HepG2 (cell line): ENCODE measurements around the gene TUBB8B. TPM values are rescaled to one million over a fixed set of nuclear protein-coding genes. Genes with fewer than 3 reads are reported as not detected.
"Not testable (repeated sequence)": the region's sequence is repeated elsewhere in the genome, so short reads cannot be mapped to it uniquely, and the experiment has no call there.

ENCODE experiments used
- ATAC-seq: fragments of 200-7000 bp; cut with Tn5 transposase; 3 replicates; pipeline ENCODE4 v1.9.1; 2020; ENCODE audit warnings: mild to moderate bottlenecking, moderate library complexity
- BruUV-seq: library from RNA; stranded (reverse); fragments of 400-500 nt; replicated peaks from 2 replicates; lab custom pipeline; 2021; lab: Mats Ljungman, UMichigan
- CTCF ChIA-PET: fragments of 300-600 bp; formaldehyde crosslinking; extraction: SDS; loops from one replicate; lab custom pipeline; 2021; ENCODE audit warnings: low total read pairs, inconsistent platforms, low intra/inter-chr PET ratio; lab: Yijun Ruan, JAX
- POLR2A ChIA-PET: fragments of 350-600 bp; sonication (Branson Sonifier 250); formaldehyde crosslinking; loops from one replicate; lab custom pipeline; 2020; ENCODE audit warnings: antibody characterized with exemption, inconsistent platforms; lab: Yijun Ruan, JAX
- DNase-seq: peaks from one replicate; pipeline ENCODE4 v3.0.0-alpha.2; 2015; ENCODE audit warnings: low spot score
- FAIRE-seq: peaks from 3 replicates; lab custom pipeline; 2011; peaks lifted over from hg19 to GRCh38; lab: Jason Lieb, UNC
- H2AFZ ChIP-seq: one replicate; pipeline ENCODE4 v1.6.1; 2011; ENCODE audit warnings: low read length, inconsistent platforms
- H3K27ac ChIP-seq: fragments of 300-600 bp; 3 replicates; pipeline ENCODE4 v1.8.0; 2011; ENCODE audit warnings: mixed run types, mild to moderate bottlenecking, mixed read lengths, low read length, inconsistent platforms; ENCODE audit not compliant: insufficient read depth; ENCODE audit errors: extremely low read length
- H3K27me3 ChIP-seq, 2 experiments: fragments of 200-600 bp in 1 of 2; 2 replicates in 1 of 2; 3 replicates in 1 of 2; pipeline versions ENCODE4 v1.6.0 to v1.8.0; 2011; ENCODE audit warnings: low read length in 2 of 2, mild to moderate bottlenecking in 2 of 2, moderate library complexity in 2 of 2, inconsistent platforms in 1 of 2; ENCODE audit not compliant: insufficient read depth in 2 of 2, control insufficient read depth in 1 of 2
- H3K36me3 ChIP-seq, 2 experiments: fragments of 200-600 bp in 1 of 2; replicated peaks in 1 of 2; 2 replicates in 1 of 2; 3 replicates in 1 of 2; pipeline versions ENCODE4 v1.5.1 to v1.8.0; 2011; ENCODE audit warnings: low read length in 2 of 2, inconsistent platforms in 1 of 2; ENCODE audit not compliant: insufficient read depth in 2 of 2, control insufficient read depth in 1 of 2
- H3K4me1 ChIP-seq: 2 replicates; pipeline ENCODE4 v1.5.1; 2012; ENCODE audit warnings: low read length, inconsistent platforms; ENCODE audit not compliant: insufficient read depth
- H3K4me2 ChIP-seq: 2 replicates; pipeline ENCODE4 v1.6.0; 2011; ENCODE audit warnings: low read depth, low read length, inconsistent platforms
- H3K4me3 ChIP-seq, 3 experiments: fragments of 200-600 bp in 1 of 3; sonication (generic), shearing (Covaris generic) in 1 of 3; replicated peaks in 1 of 3; 2 replicates each; pipeline ENCODE4 v1.5.1; 2011 to 2016; ENCODE audit warnings: low read length in 3 of 3, inconsistent platforms in 2 of 3, low read depth in 2 of 3, mild to moderate bottlenecking in 2 of 3, control low read depth in 1 of 3, mixed read lengths in 1 of 3; ENCODE audit not compliant: insufficient read depth in 1 of 3
- H3K79me2 ChIP-seq: one replicate; pipeline ENCODE4 v1.6.1; 2011; ENCODE audit warnings: low read length, inconsistent platforms; ENCODE audit not compliant: insufficient read depth
- H3K9ac ChIP-seq: 2 replicates; pipeline ENCODE4 v1.6.0; 2011; ENCODE audit warnings: mild to moderate bottlenecking, low read depth, low read length, inconsistent platforms; ENCODE audit not compliant: insufficient read depth
- H3K9me3 ChIP-seq: 2 replicates; pipeline ENCODE4 v1.5.1; 2012; ENCODE audit warnings: mild to moderate bottlenecking, low read length
- H4K20me1 ChIP-seq: 2 replicates; pipeline ENCODE4 v1.6.0; 2011; ENCODE audit warnings: inconsistent platforms, mild to moderate bottlenecking, low read length, moderate library complexity; ENCODE audit not compliant: insufficient read depth
- WGBS: methylation state at CpG from one replicate; pipeline ENCODE4 v1.1.6; 2017; ENCODE audit warnings: low lambda C conversion rate; 5-methylcytosine and 5-hydroxymethylcytosine counted together
- in situ Hi-C: cut with HindIII; loops from 2 replicates; pipeline ENCODE4 v1.10.0; 2017; ENCODE audit warnings: low pct_unique_long_range_greater_than_20kb; ENCODE audit not compliant: extremely low pct_ligation_motif_present
- intact Hi-C: fragments of 100-400 bp; cut with micrococcal nuclease; formaldehyde crosslinking; loops from one replicate; pipeline ENCODE4 v1.10.0; 2022; ENCODE audit not compliant: unreplicated experiment
- polyA plus RNA-seq, 8 experiments: library from polyadenylated mRNA; depleted of rRNA in 3 of 8; stranded (reverse) in 7 of 8; unstranded in 1 of 8; fragments of >200 nt; fragmentation: Illumina TruSeq in 4 of 8; extraction: Trizol in 4 of 8; gene quantifications; 2 replicates each; pipeline versions ENCODE4 v1.2.1 to v1.2.3, GENCODE V29; 2011 to 2016; ENCODE audit warnings: low read depth in 4 of 8, missing spikeins in 1 of 8, mixed read lengths in 1 of 8; ENCODE audit not compliant: insufficient read depth in 1 of 8
- total RNA-seq, 5 experiments: library from RNA; depleted of rRNA; stranded (reverse); fragments of >200 nt; fragmentation: Illumina TruSeq; extraction: Trizol; gene quantifications; 2 replicates each; pipeline ENCODE4 v1.2.3, GENCODE V29; 2016; ENCODE audit warnings: low read depth in 1 of 5

TUBB8B gene
- total and polyA plus RNA-seq, 2 of the 13 experiments (the other 11 are each of a cell fraction or from before 2014, with no cell fraction given), result 0.71 to 6.7 TPM

DNA sequence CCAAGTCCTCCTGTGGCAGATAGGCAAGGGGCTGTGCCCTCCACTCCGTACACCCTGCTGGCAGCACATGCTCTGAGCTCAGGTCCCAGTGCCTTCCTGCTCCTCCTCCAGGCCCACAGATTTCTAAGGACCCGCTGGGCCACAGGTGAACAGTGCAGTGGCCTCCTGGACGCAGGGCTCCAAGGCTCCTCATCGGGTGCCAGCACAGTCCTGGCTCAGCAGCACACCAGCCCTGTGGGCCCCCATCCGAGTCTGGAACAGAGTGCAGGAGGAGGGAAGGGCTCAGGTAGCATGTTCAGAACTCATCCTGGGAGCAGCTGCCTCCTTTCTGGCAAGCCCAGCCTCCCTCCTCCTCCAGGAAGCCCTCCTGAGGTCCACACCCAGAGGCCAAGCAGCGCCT is 30.8 kb upstream of the TUBB8B start:
- intact Hi-C loops, H3K4me2 ChIP-seq, H2AFZ ChIP-seq, in situ Hi-C loops, DNase-seq, H3K27me3 ChIP-seq, H3K36me3 ChIP-seq, POLR2A ChIA-PET, CTCF ChIA-PET, H3K27ac ChIP-seq, FAIRE-seq, BruUV-seq, H3K9me3 ChIP-seq, H3K79me2 ChIP-seq, H3K4me3 ChIP-seq, H4K20me1 ChIP-seq, H3K9ac ChIP-seq: not testable (repeated sequence)
- 100% methylated on average over 1 of the region's 6 CpGs for WGBS
- peak; percentile 45 for ATAC-seq
- peaks cover 19% of the 10 kb centered on the region for H3K4me1 ChIP-seq

DNA sequence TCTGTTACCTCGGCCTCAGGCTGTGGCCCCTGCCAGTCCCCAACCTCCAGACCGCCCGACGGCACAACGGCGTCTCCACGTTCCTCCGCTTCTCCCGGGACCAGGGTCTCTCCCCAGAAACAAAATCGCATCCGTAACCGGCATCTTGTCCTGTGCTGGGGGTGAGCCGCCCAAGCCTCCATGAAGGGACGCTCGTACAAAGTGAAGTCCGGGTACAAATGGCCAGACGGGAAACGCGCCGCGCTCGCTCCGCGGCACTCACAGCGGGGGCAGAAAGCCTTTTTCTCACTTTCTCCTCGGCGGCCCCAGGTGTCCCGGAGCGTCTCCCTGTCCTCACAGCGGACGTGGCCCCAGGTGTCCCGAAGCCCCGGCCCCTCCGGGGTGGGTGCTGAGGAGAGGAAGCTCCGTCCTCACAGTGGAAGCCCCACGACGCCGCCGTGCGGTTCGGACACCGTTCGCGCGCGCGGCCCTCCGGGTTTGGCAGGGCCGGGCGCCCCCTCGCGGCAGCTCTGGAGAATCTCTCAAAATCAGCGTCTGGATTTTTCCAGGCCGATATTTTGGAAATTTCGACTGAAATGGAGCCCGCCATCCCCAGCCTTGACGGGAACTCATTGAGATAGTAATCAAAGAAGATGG is 26.2 kb upstream of the TUBB8B start:
- 96% methylated on average over 57 of the region's 57 CpGs for WGBS
- FAIRE-seq, result not testable (repeated sequence)

More for the DNA sequence above, 26.2 kb upstream of the TUBB8B start:
- H3K36me3 ChIP-seq, H3K79me2 ChIP-seq, H3K4me3 ChIP-seq, CTCF ChIA-PET, BruUV-seq, H3K9ac ChIP-seq, H3K9me3 ChIP-seq, H3K4me2 ChIP-seq, H3K27me3 ChIP-seq, H3K4me1 ChIP-seq, H2AFZ ChIP-seq, intact Hi-C loops, ATAC-seq, H3K27ac ChIP-seq, in situ Hi-C loops, DNase-seq, H4K20me1 ChIP-seq, POLR2A ChIA-PET: not testable (repeated sequence)
